OCI-LY7 (cell line): Measurements from ENCODE around the gene STIP1.

ENCODE experiments used
- CTCF ChIP-seq: fragments of 200-600 bp; sonication (generic); conservative IDR thresholded peaks from 2 replicates; pipeline ENCODE4 v1.5.1; 2014; ENCODE audit warnings: mild to moderate bottlenecking, antibody characterized with exemption, low read length, moderate library complexity, mixed read lengths
- EZH2phosphoT487 ChIP-seq: fragments of 200-600 bp; sonication (generic); IDR thresholded peaks from 2 replicates; pipeline ENCODE4 v1.6.1; 2018; ENCODE audit warnings: low read depth, borderline replicate concordance, mild to moderate bottlenecking, mixed run types, antibody characterized with exemption, low read length, moderate library complexity, mixed read lengths

GRCh38 chr11:64219354-64219684 is 33.3 kb downstream of the STIP1 start:
- TF ChIP-seq CTCF (no peak), EZH2phosphoT487 (no peak)
